Activated naive CD8-positive, alpha-beta T cell treated with anti-CD3 and anti-CD28 coated beads for 36 hours (primary cell): ENCODE results near the gene MXRA8. TPM values are rescaled to one million over a fixed set of nuclear protein-coding genes. Genes with fewer than 3 reads are reported as not detected.
"Not testable (repeated sequence)": the region's sequence is repeated elsewhere in the genome, so short reads cannot be mapped to it uniquely, and the experiment has no call there.

Experiments used
- DNase-seq: peaks from one replicate; pipeline ENCODE4 v3.0.0; 2021
- H3K27ac Mint-ChIP-seq: one replicate; pipeline ENCODE4 v1.8.0; 2022; ENCODE audit warnings: mild to moderate bottlenecking, moderate library complexity, mixed read lengths
- H3K27me3 Mint-ChIP-seq: one replicate; pipeline ENCODE4 v1.8.0; 2022; ENCODE audit warnings: mild to moderate bottlenecking, mixed read lengths
- H3K36me3 Mint-ChIP-seq: one replicate; pipeline ENCODE4 v1.8.0; 2021; ENCODE audit warnings: mild to moderate bottlenecking, mixed read lengths
- H3K4me1 Mint-ChIP-seq: one replicate; pipeline ENCODE4 v1.8.0; 2021; ENCODE audit warnings: mixed read lengths
- H3K4me3 Mint-ChIP-seq: one replicate; pipeline ENCODE4 v1.8.0; 2022; ENCODE audit warnings: mild to moderate bottlenecking, moderate library complexity, mixed read lengths
- H3K9me3 Mint-ChIP-seq: one replicate; pipeline ENCODE4 v1.8.0; 2022; ENCODE audit warnings: mixed read lengths
- total RNA-seq, 2 experiments: library from RNA; stranded (reverse); gene quantifications; one replicate each; pipeline ENCODE4 v1.2.3, GENCODE V29; 2021

MXRA8 gene
- total RNA-seq, 2 experiments from 2014 or later: 0.50 to 0.97 TPM

GRCh38 chr1:1320666-1321448 is 37.5 kb downstream of the MXRA8 start:
- peaks cover 20% of the 10 kb centered on the region for H3K4me1 Mint-ChIP-seq
- H3K36me3 Mint-ChIP-seq: peaks cover 14% of the 10 kb centered on the region
- H3K27ac Mint-ChIP-seq: no peak overlapping the region
- DNase-seq: no peak
- H3K9me3 Mint-ChIP-seq: no peaks in the 10 kb centered on the region
- H3K27me3 Mint-ChIP-seq: no peaks in the 10 kb centered on the region
- H3K4me3 Mint-ChIP-seq: no peak overlapping the region

DNA sequence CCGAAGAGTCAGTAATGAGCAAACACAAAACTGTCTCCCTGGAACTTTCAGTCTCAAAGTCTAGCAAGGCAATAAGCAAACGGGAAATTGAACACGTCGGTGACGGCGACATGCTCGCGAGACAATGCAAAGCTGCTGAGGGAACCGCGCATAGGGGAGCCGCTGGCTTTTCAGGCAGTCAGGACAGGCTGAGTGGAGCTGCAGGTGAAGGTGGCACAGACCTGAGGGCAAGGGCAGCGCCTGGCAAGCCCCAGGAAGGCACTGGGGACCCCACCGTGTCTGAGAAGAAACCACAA is 38.8 kb downstream of the MXRA8 start:
- Mint-ChIP-seq H3K4me3 (no peak overlapping the region), H3K9me3 (no peaks in the 10 kb centered on the region), H3K27me3 (no peaks in the 10 kb centered on the region), H3K4me1 (peaks cover 18% of the 10 kb centered on the region), H3K27ac (no peak overlapping the region), H3K36me3 (peaks cover 16% of the 10 kb centered on the region)
- no peak for DNase-seq

GRCh38 chr1:1318777-1319645 is 39.3 kb downstream of the MXRA8 start:
- Mint-ChIP-seq H3K27ac (no peak overlapping the region), H3K27me3 (no peaks in the 10 kb centered on the region), H3K9me3 (no peaks in the 10 kb centered on the region), H3K36me3 (peaks cover 15% of the 10 kb centered on the region), H3K4me3 (no peak overlapping the region), H3K4me1 (peaks cover 18% of the 10 kb centered on the region)
- DNase-seq: no peak

DNA sequence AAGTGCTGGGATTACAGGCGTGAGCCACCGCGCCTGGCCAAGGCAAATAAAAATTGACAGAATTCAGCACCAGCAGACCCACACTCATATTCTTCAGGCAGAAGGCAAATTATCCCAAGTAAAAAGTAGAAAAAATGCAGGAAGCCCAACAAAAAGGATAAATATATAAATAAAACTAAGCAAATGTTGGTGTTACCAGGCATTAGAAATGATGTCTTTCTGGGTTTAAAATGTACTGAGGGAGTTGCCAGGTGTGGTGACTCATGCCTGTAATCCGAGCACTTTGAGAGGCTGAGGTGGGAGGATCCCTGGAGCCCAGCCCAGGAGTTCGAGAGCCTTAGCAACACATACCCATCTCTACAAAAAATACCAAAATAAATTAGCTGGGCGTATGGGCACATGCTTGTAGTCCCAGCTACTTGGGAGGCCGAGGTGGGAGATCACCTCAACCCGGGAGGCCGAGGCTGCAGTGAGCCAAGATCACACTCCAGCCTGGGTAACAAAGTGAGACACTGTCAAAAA is 40.2 kb downstream of the MXRA8 start:
- H3K4me3 Mint-ChIP-seq: no peak overlapping the region
- H3K27me3 Mint-ChIP-seq: no peaks in the 10 kb centered on the region
- peaks cover 15% of the 10 kb centered on the region for H3K4me1 Mint-ChIP-seq
- peaks cover 10% of the 10 kb centered on the region for H3K36me3 Mint-ChIP-seq
- H3K27ac Mint-ChIP-seq: no peak overlapping the region
- no peaks in the 10 kb centered on the region for H3K9me3 Mint-ChIP-seq
- no peak for DNase-seq

- Mint-ChIP-seq H3K9me3 (no peaks in the 10 kb centered on the region), H3K27me3 (no peaks in the 10 kb centered on the region), H3K4me1 (peaks cover 12% of the 10 kb centered on the region), H3K36me3 (peaks cover 10% of the 10 kb centered on the region), H3K27ac (no peak overlapping the region), H3K4me3 (no peak overlapping the region)
- no peak for DNase-seq
These were observed 40.9 kb downstream of the MXRA8 start for GRCh38 chr1:1317420-1317819.

- H3K4me1 Mint-ChIP-seq, H3K9me3 Mint-ChIP-seq, H3K27me3 Mint-ChIP-seq, DNase-seq, H3K27ac Mint-ChIP-seq, H3K4me3 Mint-ChIP-seq, H3K36me3 Mint-ChIP-seq: not testable (repeated sequence)
These were observed 42.2 kb downstream of the MXRA8 start for GRCh38 chr1:1316199-1316598.

- no peaks in the 10 kb centered on the region for H3K9me3 Mint-ChIP-seq
- H3K4me1 Mint-ChIP-seq: peaks cover 5% of the 10 kb centered on the region
- no peak overlapping the region for H3K27ac Mint-ChIP-seq
- DNase-seq: no peak
- H3K36me3 Mint-ChIP-seq: peaks cover 8% of the 10 kb centered on the region
- H3K27me3 Mint-ChIP-seq: no peaks in the 10 kb centered on the region
- H3K4me3 Mint-ChIP-seq: no peak overlapping the region
These were observed 42.9 kb downstream of the MXRA8 start for GRCh38 chr1:1315435-1315954.

DNA sequence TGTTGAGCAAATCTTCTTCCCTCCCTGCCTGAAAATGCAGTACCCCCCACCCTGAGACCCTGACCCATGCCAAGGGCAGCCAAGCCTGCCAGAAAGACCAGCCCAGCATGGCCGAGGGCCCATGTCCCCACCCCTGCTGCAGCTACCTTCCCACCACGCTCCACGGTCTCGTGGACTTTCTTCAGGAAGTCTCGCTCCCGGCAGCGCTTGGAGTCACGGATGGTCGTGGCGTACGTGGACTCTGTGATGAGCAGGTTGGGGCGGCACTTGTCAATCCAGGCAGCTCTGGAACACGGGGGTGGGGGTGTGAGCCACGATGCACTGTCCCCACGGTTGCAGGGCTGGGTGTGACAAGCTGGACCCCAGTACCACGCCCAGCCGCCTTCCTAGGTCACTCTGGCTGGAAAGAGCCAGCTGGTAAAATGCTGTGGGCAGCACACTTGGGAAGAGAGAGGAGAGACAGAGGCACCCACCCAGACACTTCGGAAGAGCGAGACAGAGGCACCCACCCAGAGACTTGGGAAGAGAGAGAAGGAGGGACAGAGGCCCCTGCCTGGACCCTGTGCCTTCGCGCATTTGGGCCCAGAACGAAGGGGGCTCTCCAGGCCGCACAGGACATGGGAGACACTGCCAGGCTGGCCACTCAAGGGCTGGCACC is 43.5 kb downstream of the MXRA8 start:
- Mint-ChIP-seq H3K27ac (no peak overlapping the region), H3K9me3 (no peaks in the 10 kb centered on the region), H3K36me3 (peaks cover 8% of the 10 kb centered on the region), H3K4me3 (peak overlapping the region; percentile 23), H3K27me3 (no peaks in the 10 kb centered on the region), H3K4me1 (peaks cover 1% of the 10 kb centered on the region)
- DNase-seq: no peak

DNA sequence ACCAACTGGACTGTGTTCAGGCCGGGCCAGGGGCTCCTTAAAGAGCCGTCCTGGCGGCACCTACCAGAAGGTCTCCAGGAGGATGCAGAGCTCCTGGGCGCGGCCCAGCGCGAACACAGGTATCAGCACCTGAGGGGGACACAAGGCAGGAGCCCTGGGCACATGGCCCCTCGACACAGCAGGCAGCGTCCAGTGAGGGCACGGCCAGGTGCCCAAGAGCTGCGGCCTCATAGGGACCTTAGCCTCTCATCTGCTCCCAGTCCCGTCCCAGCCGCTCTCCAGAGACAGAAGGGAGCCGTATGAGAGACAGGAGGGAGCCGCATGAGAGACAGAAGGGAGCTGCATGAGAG is 44.1 kb downstream of the MXRA8 start:
- Mint-ChIP-seq H3K4me1 (peaks cover 1% of the 10 kb centered on the region), H3K27ac (no peak overlapping the region), H3K9me3 (no peaks in the 10 kb centered on the region), H3K36me3 (peaks cover 6% of the 10 kb centered on the region), H3K27me3 (no peaks in the 10 kb centered on the region), H3K4me3 (no peak overlapping the region)
- no peak for DNase-seq

DNA sequence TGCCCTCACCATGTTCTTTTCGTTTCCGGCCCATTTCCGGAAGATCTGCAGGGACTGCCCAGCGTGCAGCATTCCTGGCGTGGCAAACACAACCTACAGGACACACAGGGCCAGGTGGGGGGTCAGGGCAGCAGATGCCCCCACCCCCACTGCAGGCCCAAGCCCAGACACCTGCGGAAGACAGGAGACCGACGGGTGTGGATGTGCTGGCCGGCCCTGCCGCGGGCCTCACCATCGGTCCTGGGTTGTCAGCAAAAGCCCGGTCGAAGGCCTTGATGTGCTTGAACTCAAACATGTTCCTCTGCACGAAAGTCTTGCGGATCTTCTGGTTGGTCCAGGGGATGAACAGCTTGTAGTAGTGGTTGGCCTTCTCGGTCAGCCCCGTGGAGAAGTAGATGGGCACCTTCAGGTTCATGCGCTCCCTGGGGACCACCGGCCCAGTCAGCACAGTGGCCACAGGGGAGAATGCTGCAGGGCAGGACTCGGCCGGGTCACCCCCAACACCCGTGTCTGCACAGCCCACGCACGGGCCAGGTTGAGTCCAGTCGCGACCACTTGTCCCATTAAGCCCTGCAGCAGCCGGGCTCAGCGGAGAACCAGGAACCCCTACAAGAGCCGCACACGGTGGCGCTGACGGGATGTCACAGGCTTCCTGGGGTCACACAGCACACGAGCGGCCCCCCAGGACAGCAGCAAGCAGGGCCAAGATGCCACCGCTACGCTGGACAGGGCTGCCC is 44.7 kb downstream of the MXRA8 start:
- H3K4me1 Mint-ChIP-seq: peaks cover 1% of the 10 kb centered on the region
- H3K4me3 Mint-ChIP-seq: no peak overlapping the region
- no peaks in the 10 kb centered on the region for H3K9me3 Mint-ChIP-seq
- no peaks in the 10 kb centered on the region for H3K27me3 Mint-ChIP-seq
- no peak overlapping the region for H3K27ac Mint-ChIP-seq
- peaks cover 6% of the 10 kb centered on the region for H3K36me3 Mint-ChIP-seq
- no peak for DNase-seq

- Mint-ChIP-seq H3K27me3 (no peaks in the 10 kb centered on the region), H3K36me3 (peaks cover 6% of the 10 kb centered on the region), H3K27ac (no peak overlapping the region), H3K4me1 (peaks cover 1% of the 10 kb centered on the region), H3K9me3 (no peaks in the 10 kb centered on the region), H3K4me3 (no peak overlapping the region)
- no peak for DNase-seq
These were observed 45.7 kb downstream of the MXRA8 start for GRCh38 chr1:1312450-1313314.

- no peak overlapping the region for H3K27ac Mint-ChIP-seq
- peaks cover 9% of the 10 kb centered on the region for H3K4me1 Mint-ChIP-seq
- no peaks in the 10 kb centered on the region for H3K27me3 Mint-ChIP-seq
- peaks cover 2% of the 10 kb centered on the region for H3K36me3 Mint-ChIP-seq
- no peak for DNase-seq
- no peaks in the 10 kb centered on the region for H3K9me3 Mint-ChIP-seq
- H3K4me3 Mint-ChIP-seq: no peak overlapping the region
These were observed 46.9 kb downstream of the MXRA8 start for GRCh38 chr1:1311107-1312104.

- H3K27ac Mint-ChIP-seq: peak overlapping the region; percentile 29
- no peak for DNase-seq
- no peaks in the 10 kb centered on the region for H3K9me3 Mint-ChIP-seq
- H3K4me1 Mint-ChIP-seq: peaks cover 16% of the 10 kb centered on the region
- H3K36me3 Mint-ChIP-seq: peaks cover 2% of the 10 kb centered on the region
- no peaks in the 10 kb centered on the region for H3K27me3 Mint-ChIP-seq
- H3K4me3 Mint-ChIP-seq: peak overlapping the region; percentile 10
These were observed 47.8 kb downstream of the MXRA8 start for GRCh38 chr1:1310476-1311053.
